GM19099 (cell line): ENCODE measurements around the gene PRRG2.

Experiments used
- POLR2A ChIP-seq: IDR thresholded peaks from 3 replicates; pipeline ENCODE4 v1.6.1; 2011; ENCODE audit warnings: low read depth; ENCODE audit not compliant: insufficient read length; ENCODE audit errors: extremely low read depth

The PRRG2 gene

DNA sequence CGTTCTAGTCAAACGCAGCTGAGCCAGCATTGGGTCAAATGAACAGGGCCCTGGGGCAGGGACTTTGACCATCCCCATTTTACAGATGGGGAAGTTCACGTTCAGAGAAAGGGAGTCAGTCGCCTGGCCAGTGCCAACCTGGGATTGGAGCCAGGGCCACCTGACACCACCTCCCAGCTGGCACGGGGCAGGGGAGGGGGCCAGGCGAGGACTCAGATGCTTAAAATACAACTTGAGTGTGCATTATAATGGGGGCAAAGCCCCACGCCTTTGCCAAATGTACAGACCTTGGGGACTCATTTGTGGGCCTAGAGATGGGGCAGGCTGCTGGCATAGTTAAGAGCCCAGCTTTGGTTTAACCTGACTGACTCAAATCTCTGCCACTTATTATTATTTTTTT lies 24.5 kb downstream of the PRRG2 start:
- TF ChIP-seq POLR2A: no peak

DNA sequence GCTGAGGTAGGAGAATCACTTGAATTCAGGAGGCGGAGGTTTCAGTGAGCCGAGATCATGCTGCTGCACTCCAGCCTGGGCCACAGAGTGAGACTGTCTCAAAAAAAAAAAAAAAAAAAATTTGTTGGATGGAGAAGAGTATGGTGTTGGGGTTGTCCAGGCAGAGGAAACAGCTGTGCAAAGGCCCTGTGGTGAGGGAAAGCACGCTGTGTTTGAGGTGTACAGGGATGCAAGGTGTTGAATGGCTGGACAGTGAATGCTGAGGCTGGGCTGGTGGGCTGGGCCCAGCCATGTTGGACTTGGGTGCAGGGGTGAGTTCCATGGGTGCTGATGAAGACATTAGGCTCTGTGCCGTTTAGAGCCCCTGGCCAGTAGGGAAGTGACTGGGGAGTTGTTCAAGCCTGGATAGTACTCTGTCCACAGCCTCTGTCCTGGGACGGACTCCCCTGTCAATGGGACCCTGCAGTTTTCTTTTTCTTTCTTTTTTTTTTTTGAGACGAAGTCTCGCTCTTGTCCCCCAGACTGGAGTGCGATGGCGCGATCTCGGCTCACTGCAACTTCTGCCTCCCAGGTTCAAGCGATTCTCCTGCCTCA lies 28.5 kb downstream of the PRRG2 start:
- no peak for TF ChIP-seq POLR2A

DNA sequence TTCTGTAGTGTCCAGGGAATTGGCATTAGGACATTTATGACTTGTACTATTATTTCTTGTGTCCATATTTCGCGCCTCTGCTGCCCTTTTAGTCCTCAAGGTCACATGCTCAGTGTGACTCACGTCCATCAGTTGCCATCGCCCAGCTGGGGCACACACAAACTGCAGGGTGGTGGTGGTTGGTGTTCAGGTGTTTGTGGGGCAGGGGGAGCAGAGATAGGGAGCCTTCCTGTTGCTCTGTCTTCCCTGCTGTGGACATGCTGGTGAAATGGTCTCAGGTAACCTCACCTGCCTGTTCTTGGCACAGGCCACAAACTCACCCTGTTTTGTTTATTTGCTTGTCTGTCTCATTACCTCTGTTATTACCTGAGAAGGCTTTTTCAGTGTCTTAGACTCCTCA lies 32.3 kb downstream of the PRRG2 start:
- TF ChIP-seq POLR2A: no peak

DNA sequence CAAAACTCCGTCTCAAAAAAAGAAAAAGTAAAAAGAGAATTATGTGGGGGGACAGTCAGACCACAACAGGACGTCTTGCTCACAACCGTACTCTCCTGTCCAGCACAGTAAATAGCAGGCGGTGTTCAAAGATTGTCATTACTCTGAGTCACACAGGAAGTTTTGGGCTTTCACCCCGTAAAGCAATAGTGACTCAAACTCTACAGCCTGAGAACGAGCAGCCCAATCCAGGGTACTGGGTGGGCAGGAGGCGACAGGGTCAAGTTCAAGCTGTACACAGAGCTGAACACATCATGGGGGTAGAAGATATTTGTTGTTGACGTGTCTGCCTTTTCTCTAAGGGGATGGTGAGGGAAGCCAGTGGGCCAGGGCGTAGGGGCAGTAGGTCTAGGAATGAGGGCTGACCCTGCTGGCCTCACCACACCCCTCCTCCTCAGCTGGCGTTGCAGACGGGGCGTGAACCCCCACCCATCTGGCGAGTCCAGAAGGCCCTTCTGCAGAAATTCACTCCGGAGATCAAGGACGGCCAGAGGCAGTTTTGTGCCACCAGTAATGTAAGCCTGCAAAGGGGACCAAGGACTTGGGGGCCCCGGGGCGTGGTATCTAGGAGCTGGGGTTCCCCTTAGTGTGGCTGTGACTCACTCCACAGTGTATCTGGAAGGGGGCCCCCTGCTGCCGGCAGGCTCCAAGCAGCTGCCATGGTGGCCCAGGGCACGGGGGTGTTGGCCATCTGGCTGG lies 33.1 kb downstream of the PRRG2 start:
- no peak for TF ChIP-seq POLR2A

DNA sequence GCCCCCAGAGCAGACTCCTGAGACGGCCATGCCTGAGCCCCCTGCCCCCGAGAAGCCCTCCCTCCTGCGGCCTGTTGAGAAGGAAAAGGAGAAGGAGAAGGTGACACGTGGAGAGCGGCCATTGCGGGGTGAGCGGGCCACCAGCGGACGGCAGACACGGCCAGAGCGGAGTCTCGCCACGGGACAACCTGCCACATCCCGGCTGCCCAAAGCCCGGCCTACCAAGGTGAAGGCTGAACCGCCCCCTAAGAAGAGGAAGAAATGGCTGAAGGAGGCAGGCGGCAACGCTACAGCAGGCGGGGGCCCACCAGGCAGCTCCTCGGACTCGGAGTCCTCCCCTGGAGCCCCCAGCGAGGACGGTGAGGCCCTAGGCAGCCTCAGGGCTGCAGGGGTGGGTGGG lies 34.7 kb downstream of the PRRG2 start:
- no peak for TF ChIP-seq POLR2A

DNA sequence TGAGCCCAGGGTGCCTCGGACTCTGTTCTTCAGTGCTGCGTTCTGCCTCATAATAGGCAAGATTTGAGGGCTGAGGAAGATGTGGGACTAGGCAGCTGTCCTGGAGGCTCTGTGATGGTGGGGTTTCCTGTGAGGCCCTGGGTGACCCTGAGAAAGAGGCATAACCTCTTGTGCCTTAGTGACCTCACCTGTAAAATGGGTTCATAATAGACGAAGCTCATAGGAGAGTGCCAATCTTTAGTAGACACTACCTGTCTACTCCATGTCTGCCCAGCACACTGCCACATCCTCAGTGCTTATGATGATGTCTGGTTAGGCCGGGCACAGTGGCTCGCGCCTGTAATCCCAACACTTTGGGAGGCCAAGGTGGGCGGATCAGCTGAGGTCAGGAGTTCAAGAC lies 35.4 kb downstream of the PRRG2 start:
- no peak for TF ChIP-seq POLR2A

DNA sequence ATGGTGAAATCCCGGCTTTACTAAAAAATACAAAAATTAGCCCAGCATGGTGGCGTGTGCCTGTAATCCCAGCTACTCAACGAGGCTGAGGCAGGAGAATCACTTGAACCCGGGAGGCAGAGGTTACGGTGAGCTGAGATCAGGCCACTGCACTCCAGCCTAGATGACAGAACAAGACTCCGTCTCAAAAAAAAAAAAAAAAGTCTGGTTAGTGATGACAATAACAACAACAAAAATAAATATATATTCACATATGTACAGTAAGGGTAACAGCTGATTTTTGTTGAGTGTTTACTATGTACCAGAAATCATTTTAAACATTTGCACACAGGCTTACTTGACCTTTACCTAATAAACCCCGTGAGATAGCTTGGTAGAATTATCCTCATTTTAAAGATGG lies 35.8 kb downstream of the PRRG2 start:
- no peak for TF ChIP-seq POLR2A

DNA sequence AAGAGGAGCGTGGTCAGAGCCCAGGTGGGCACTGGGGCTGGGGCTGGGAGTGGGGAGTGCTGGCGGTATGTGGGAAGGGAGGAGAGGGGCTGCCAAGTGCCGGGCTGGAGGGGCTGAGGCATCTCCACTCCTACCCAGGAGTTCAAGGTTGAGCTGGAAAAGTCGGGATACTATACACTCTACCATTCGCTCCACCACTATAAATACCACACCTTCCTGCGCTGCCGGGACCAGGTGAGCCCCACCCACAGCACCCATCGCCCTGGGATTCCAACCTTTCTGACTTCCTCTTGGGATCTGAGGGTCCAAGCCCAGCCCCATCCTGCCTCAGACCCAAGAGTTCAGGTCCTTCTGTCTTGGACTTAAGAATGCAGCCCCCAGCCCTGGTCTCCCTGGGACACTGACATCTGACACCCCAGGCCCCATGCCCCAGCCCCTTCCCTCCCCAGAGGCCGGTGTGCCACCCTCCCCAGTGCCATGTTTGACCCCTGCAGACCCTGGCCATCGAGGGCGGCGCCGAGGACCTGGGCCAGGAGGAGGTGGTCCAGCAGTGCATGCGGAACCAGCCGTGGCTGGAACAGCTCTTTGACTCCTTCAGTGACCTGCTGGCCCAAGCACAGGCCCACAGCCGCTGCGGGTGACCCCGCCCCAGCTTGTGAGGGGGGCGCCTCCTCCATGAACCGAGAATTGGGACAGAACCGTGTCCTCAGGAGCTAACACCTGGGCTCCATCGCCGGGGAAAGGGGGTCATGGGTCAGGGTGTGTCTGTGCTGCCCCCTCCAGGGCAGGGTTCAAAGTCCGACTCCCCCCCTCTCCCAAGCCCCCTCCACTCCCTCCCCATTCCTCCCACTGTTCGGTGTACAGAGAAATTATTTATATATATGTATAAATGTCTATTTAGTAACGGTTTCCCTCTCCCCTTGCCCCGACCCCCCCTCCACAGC lies 44.1 kb downstream of the PRRG2 start:
- no peak for TF ChIP-seq POLR2A

DNA sequence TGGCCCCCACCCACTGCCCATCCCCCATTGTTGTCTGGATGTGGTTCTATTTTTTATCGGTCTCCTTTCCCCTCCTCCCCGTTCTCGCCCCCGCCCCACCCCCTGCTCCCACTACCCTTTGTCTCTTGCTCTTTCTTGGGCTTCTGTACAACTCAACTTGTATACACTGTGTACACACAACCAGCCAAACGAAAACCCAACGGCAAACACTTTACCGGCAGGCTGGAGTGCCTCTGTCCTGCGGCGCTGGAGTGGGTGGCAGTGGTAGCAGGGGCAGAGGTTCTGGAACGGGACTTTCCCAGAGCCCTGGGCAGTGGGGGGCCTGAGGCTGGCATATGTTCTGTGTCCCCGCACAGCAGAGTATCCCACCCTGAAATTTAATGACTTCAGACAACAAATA lies 45.1 kb downstream of the PRRG2 start:
- no peak for TF ChIP-seq POLR2A

DNA sequence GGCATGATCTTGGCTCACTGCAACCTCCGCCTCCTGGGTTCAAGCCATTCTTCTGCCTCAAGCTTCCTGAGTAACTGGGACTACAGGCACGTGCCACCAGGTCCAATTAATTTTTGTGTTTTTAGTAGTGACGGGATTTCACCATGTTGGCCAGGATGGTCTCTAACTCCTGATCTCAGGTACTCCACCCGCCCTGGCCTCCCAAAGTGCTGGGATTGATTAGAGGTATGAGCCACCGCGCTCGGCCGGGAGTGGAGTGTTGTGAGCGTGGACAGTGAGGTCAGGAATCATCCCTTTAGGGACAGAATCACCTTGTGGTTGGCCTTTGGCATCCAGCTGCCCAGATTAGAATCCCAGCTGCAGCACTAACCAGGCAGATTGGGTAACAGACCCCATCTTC lies 48.5 kb downstream of the PRRG2 start:
- no peak for TF ChIP-seq POLR2A

DNA sequence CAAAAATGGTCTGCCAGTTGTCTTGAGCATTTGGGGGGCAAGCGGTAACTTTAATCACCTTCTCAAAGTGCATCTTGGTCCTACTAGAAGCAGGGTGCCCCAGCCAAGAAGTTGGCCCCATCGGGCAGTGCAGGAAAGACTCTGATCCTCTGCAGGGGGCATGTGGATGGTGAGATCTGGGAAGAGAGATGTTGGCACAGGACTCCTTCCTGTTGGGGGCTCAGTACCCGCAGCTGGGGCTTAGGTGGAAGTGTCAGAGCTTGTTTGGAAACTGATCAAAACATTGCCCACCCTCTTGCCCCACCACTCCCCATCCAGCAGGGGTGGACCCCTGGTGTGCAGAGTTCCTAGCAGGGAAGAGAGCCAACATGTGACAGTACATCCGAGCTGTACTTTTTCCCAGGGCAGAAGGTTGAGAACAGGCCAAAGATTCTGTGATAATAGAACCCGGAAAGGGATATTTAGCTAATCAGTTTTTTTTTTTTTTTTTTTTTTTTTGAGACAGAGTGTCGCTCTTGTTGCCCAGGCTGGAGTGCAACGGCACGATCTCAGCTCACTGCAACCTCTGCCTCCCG lies 50.0 kb downstream of the PRRG2 start:
- TF ChIP-seq POLR2A: no peak

DNA sequence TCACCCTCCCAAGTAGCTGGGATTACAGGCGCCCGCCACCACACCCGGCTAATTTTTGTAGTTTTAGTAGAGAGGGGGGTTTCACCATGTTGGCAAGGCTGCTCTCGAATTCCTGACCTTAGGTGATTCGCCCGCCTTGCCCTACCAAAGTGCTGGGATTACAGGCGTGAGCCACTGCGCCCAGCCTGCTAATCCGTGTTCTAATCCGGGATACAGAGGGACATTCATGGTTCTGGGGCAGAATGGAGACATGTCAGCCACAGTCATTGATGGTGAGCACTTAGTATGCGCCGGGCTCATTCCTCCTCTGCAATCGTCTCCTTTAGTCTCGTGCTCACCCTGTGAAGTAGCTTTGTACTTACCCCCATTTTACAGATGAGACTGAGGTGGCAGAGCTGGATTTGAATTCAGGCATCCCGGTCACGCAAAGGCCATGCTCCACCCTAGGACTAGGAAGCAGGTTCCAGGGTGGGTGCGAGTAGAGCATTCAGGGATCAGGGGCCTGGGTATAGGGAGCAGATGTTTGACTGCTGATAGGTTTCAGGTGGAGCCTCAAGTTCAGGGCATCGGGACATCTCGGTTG lies 50.6 kb downstream of the PRRG2 start:
- no peak for TF ChIP-seq POLR2A

DNA sequence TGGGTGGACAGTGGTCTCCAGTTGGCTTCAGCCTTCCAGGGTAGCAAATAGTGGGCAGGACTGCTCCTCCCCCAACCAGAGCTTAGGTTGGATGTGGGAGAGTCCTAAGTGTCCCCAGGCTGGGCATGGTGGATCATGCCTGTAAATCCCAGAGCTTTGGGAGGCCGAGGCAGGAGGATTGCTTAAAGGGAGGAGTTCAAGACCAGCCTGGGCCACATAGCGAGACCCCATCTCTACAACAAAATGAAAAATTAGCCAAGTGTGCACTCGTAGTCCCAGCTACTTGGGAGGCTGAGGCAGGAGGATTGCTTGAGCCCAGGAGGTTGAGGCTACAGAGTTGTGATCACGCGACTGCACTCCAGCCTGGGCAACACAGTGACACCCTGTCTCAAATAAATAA lies 51.5 kb downstream of the PRRG2 start:
- TF ChIP-seq POLR2A: no peak

DNA sequence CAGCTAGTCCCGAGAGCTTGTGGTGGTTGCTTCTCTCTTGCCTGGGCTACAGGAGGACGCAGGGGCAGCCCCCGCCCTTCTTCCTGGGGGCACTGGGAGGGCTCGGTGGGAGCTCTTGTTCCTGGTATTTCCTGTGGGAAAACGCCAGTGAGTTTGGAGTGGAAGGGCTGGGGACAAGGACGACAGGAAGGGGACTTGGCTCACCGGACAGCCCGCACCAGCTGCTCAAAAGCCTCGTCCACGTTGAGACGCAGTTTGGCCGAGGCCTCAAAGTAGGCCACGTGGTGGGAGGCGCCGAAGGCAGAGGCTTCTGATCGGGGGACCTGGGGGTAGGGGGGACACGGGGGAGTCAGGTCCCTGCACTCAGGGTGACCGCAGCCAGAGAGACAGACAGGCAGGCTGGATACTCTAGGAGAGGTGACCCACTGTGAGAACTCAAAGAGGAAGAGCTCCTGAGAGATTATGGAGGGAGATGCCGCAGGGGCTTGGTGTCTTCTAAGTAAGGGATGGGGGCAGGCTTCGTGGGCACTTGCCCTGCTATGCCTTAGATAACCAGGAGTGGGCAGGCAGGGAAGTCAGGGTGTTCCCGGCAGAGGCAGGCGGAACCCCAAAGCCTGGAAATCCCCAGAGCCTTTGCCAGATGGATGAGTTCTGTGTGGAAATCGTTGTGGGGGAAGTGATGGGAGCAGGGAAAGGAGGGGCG lies 54.6 kb downstream of the PRRG2 start:
- TF ChIP-seq POLR2A: no peak

DNA sequence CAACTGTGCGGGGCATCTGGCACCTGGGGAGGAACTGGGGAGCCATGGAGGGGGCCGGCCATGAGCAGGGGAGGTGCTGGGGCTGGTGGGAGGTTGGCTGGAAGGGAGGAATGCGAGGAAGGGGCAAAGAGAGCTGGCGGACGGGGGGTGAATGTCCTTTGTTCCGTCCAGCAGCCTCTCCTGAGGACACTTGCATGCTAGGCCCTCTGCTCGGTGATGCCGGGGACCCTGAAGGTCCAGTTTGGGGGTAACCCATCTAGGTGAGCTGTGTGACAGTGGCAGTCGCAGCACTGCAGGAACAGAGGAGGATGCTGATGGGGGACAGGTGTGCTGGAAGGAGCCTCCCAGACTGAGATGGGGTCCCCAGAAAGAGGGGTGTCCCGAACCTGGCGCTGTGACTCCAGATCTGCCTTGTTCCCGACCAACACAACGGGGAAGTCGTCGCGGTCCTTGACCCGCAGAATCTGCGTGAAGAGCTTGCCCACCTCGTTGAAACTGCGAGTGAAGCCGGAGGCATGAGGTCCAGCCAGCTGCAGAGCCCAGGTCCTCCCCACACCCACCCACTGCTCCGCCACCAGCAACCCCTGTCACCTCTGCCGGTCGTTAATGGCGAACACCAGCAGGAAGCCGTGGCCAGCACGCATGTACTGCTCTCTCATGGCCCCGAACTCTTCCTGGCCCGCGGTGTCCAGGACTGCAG lies 55.3 kb downstream of the PRRG2 start:
- TF ChIP-seq POLR2A: no peak
